ENCODE data around the gene MAN2A1.
"Not testable (repeated sequence)": the region's sequence is repeated elsewhere in the genome, so short reads cannot be mapped to it uniquely, and the experiment has no call there.

The MAN2A1 gene

GRCh38 chr5:109805883-109806282 is 116.2 kb downstream of the MAN2A1 start:
- TF ChIP-seq POLR2AphosphoS5 (IDR thresholded peaks at IDR 0.05; ENCODE audit: borderline replicate concordance, low read depth, low read length) (no peak), EZH2 (IDR thresholded peaks at IDR 0.05) (no peak), FOXP2 (optimal IDR thresholded peaks at IDR 0.05; ENCODE audit: control extremely low read depth, extremely low read length, insufficient read depth) (no peak)
- H3K9me3 ChIP-seq (ENCODE audit: low read depth, low read length), result no peaks in the 10 kb centered on the region
- no peak overlapping the region for H3K27ac ChIP-seq
- DNase-seq (ENCODE audit: low read depth, low spot score), result no peak
- H3K36me3 ChIP-seq (ENCODE audit: insufficient read depth, low read length), result no peaks in the 10 kb centered on the region
- H3K9ac ChIP-seq (ENCODE audit: insufficient read length), result no peak overlapping the region
- H3K4me3 ChIP-seq, result no peak overlapping the region

- Histone ChIP-seq H3K9me3 (ENCODE audit: low read depth, low read length) (no peaks in the 10 kb centered on the region), H3K27ac (no peak overlapping the region), H3K9ac (ENCODE audit: insufficient read length) (no peak overlapping the region), H3K36me3 (ENCODE audit: insufficient read depth, low read length) (no peaks in the 10 kb centered on the region; the same call in 1 of the 2 replicates), H3K4me3 (no peak overlapping the region)
- TF ChIP-seq EZH2 (IDR thresholded peaks at IDR 0.05) (no peak), FOXP2 (optimal IDR thresholded peaks at IDR 0.05; ENCODE audit: control extremely low read depth, extremely low read length, insufficient read depth) (no peak), POLR2AphosphoS5 (IDR thresholded peaks at IDR 0.05; ENCODE audit: borderline replicate concordance, low read depth, low read length) (no peak)
- DNase-seq (ENCODE audit: low read depth, low spot score), result no peak
Observed at GRCh38 chr5:109812698-109813097, 123.0 kb downstream of the MAN2A1 start.

GRCh38 chr5:109816732-109817131 is 127.0 kb downstream of the MAN2A1 start:
- Histone ChIP-seq H3K4me3 (no peak overlapping the region), H3K9ac (ENCODE audit: insufficient read length) (no peak overlapping the region), H3K27ac (no peak overlapping the region), H3K36me3 (ENCODE audit: insufficient read depth, low read length) (no peaks in the 10 kb centered on the region; the same call in 1 of the 2 replicates), H3K9me3 (ENCODE audit: low read depth, low read length) (no peaks in the 10 kb centered on the region)
- DNase-seq (ENCODE audit: low read depth, low spot score), result no peak
- no peak for TF ChIP-seq EZH2 (IDR thresholded peaks at IDR 0.05)

- H3K9me3 ChIP-seq (ENCODE audit: low read depth, low read length), result no peaks in the 10 kb centered on the region
- DNase-seq (ENCODE audit: low read depth, low spot score), result no peak
- H3K36me3 ChIP-seq (ENCODE audit: insufficient read depth, low read length), result no peaks in the 10 kb centered on the region
- H3K27ac ChIP-seq, result no peak overlapping the region
- no peak for TF ChIP-seq EZH2 (IDR thresholded peaks at IDR 0.05)
- no peak for TF ChIP-seq POLR2AphosphoS5 (IDR thresholded peaks at IDR 0.05; ENCODE audit: borderline replicate concordance, low read depth, low read length)
- TF ChIP-seq FOXP2 (optimal IDR thresholded peaks at IDR 0.05; ENCODE audit: control extremely low read depth, extremely low read length, insufficient read depth), result no peak
- H3K9ac ChIP-seq (ENCODE audit: insufficient read length), result no peak overlapping the region
- H3K4me3 ChIP-seq, result no peak overlapping the region
Observed at GRCh38 chr5:109819878-109820277, 130.2 kb downstream of the MAN2A1 start.

GRCh38 chr5:109823597-109823996 is 133.9 kb downstream of the MAN2A1 start:
- Histone ChIP-seq H3K27ac (no peak overlapping the region), H3K9ac (ENCODE audit: insufficient read length) (no peak overlapping the region), H3K4me3 (no peak overlapping the region), H3K36me3 (ENCODE audit: insufficient read depth, low read length) (no peaks in the 10 kb centered on the region), H3K9me3 (ENCODE audit: low read depth, low read length) (no peaks in the 10 kb centered on the region)
- DNase-seq (ENCODE audit: low read depth, low spot score), result no peak
- no peak for TF ChIP-seq POLR2AphosphoS5 (IDR thresholded peaks at IDR 0.05; ENCODE audit: borderline replicate concordance, low read depth, low read length)
- TF ChIP-seq FOXP2 (optimal IDR thresholded peaks at IDR 0.05; ENCODE audit: control extremely low read depth, extremely low read length, insufficient read depth), result no peak
- no peak for TF ChIP-seq EZH2 (IDR thresholded peaks at IDR 0.05)

GRCh38 chr5:109825450-109825849 is 135.7 kb downstream of the MAN2A1 start:
- no peak overlapping the region for H3K9ac ChIP-seq (ENCODE audit: insufficient read length)
- H3K4me3 ChIP-seq, result no peak overlapping the region
- H3K36me3 ChIP-seq (ENCODE audit: insufficient read depth, low read length), result no peaks in the 10 kb centered on the region
- H3K27ac ChIP-seq, result no peak overlapping the region
- H3K9me3 ChIP-seq (ENCODE audit: low read depth, low read length), result no peaks in the 10 kb centered on the region
- no peak for DNase-seq (ENCODE audit: low read depth, low spot score)
- TF ChIP-seq POLR2AphosphoS5 (IDR thresholded peaks at IDR 0.05; ENCODE audit: borderline replicate concordance, low read depth, low read length) (no peak), FOXP2 (optimal IDR thresholded peaks at IDR 0.05; ENCODE audit: control extremely low read depth, extremely low read length, insufficient read depth) (no peak), EZH2 (IDR thresholded peaks at IDR 0.05) (no peak)

GRCh38 chr5:109826426-109826825 is 136.7 kb downstream of the MAN2A1 start:
- TF ChIP-seq EZH2 (IDR thresholded peaks at IDR 0.05) (no peak), POLR2AphosphoS5 (IDR thresholded peaks at IDR 0.05; ENCODE audit: borderline replicate concordance, low read depth, low read length) (no peak), FOXP2 (optimal IDR thresholded peaks at IDR 0.05; ENCODE audit: control extremely low read depth, extremely low read length, insufficient read depth) (no peak)
- Histone ChIP-seq H3K36me3 (ENCODE audit: insufficient read depth, low read length) (no peaks in the 10 kb centered on the region), H3K27ac (no peak overlapping the region)

GRCh38 chr5:109829331-109829730 is 139.6 kb downstream of the MAN2A1 start:
- no peak overlapping the region for H3K27ac ChIP-seq
- no peak overlapping the region for H3K9ac ChIP-seq (ENCODE audit: insufficient read length)
- TF ChIP-seq POLR2AphosphoS5 (IDR thresholded peaks at IDR 0.05; ENCODE audit: borderline replicate concordance, low read depth, low read length) (no peak), FOXP2 (optimal IDR thresholded peaks at IDR 0.05; ENCODE audit: control extremely low read depth, extremely low read length, insufficient read depth) (no peak), EZH2 (IDR thresholded peaks at IDR 0.05) (no peak)
- H3K9me3 ChIP-seq (ENCODE audit: low read depth, low read length), result no peaks in the 10 kb centered on the region
- DNase-seq (ENCODE audit: low read depth, low spot score), result no peak
- H3K36me3 ChIP-seq (ENCODE audit: insufficient read depth, low read length), result no peaks in the 10 kb centered on the region
- H3K4me3 ChIP-seq, result no peak overlapping the region

More at GRCh38 chr5:109826426-109826825, 136.7 kb downstream of the MAN2A1 start:
- no peak overlapping the region for H3K4me3 ChIP-seq
- no peaks in the 10 kb centered on the region for H3K9me3 ChIP-seq (ENCODE audit: low read depth, low read length)
- no peak overlapping the region for H3K9ac ChIP-seq (ENCODE audit: insufficient read length)
- DNase-seq (ENCODE audit: low read depth, low spot score), result no peak

- DNase-seq (ENCODE audit: low read depth, low spot score), result no peak
Observed at GRCh38 chr5:109830955-109831502, 141.3 kb downstream of the MAN2A1 start.

GRCh38 chr5:109832207-109833188 is 142.8 kb downstream of the MAN2A1 start:
- H3K9me3 ChIP-seq (ENCODE audit: low read depth, low read length); H3K9ac ChIP-seq (ENCODE audit: insufficient read length); DNase-seq (ENCODE audit: low read depth, low spot score); H3K27ac ChIP-seq; H3K4me3 ChIP-seq; H3K36me3 ChIP-seq (ENCODE audit: insufficient read depth, low read length): not testable (repeated sequence)

More at GRCh38 chr5:109830955-109831502, 141.3 kb downstream of the MAN2A1 start:
- Histone ChIP-seq H3K36me3 (ENCODE audit: insufficient read depth, low read length) (no peaks in the 10 kb centered on the region), H3K9me3 (ENCODE audit: low read depth, low read length) (no peaks in the 10 kb centered on the region), H3K4me3 (no peak overlapping the region), H3K27ac (no peak overlapping the region), H3K9ac (ENCODE audit: insufficient read length) (no peak overlapping the region)
- TF ChIP-seq EZH2 (IDR thresholded peaks at IDR 0.05) (no peak), FOXP2 (optimal IDR thresholded peaks at IDR 0.05; ENCODE audit: control extremely low read depth, extremely low read length, insufficient read depth) (no peak), POLR2AphosphoS5 (IDR thresholded peaks at IDR 0.05; ENCODE audit: borderline replicate concordance, low read depth, low read length) (no peak)

Measured in SK-N-MC (cell line).